IMR-90 (cell line): Measurements from ENCODE around the gene ABCA7. TPM values are rescaled to one million over a fixed set of nuclear protein-coding genes. Genes with fewer than 3 reads are reported as not detected.

ENCODE experiments used
- ATAC-seq: fragments of 200-7000 bp; cut with Tn5 transposase; 2 replicates; pipeline ENCODE4 v1.9.1; 2020; ENCODE audit warnings: low read depth, mild to moderate bottlenecking, moderate library complexity
- BruUV-seq: library from RNA; stranded (reverse); fragments of 400-500 nt; replicated peaks from 2 replicates; lab custom pipeline; 2021; lab: Mats Ljungman, UMichigan
- CTCF ChIA-PET: fragments of 300-600 bp; formaldehyde crosslinking; extraction: SDS; loops from one replicate; lab custom pipeline; 2021; ENCODE audit warnings: antibody characterized with exemption; lab: Yijun Ruan, JAX
- POLR2A ChIA-PET: fragments of 300-600 bp; sonication (Branson Sonifier 250); formaldehyde crosslinking; loops from one replicate; lab custom pipeline; 2022; ENCODE audit warnings: antibody characterized with exemption; ENCODE audit not compliant: unreplicated experiment; lab: Charles Lee
- DNase-seq: peaks from one replicate; pipeline ENCODE4 v3.0.0; 2013
- H2AFZ ChIP-seq: replicated peaks from 2 replicates; pipeline ENCODE3; 2013; ENCODE audit warnings: low read length, mild to moderate bottlenecking; ENCODE audit not compliant: poor library complexity
- H2AK5ac ChIP-seq: 2 replicates; pipeline ENCODE4 v1.6.1; 2013; ENCODE audit warnings: low read depth, low read length, inconsistent platforms
- H2AK9ac ChIP-seq: replicated peaks from 2 replicates; pipeline ENCODE3; 2013; ENCODE audit warnings: mild to moderate bottlenecking, low read depth, low read length, moderate library complexity; ENCODE audit not compliant: poor library complexity
- H2BK120ac ChIP-seq: 2 replicates; pipeline ENCODE4 v1.6.1; 2013; ENCODE audit warnings: low read depth, low read length, inconsistent platforms
- H2BK15ac ChIP-seq: 3 replicates; pipeline ENCODE4 v1.6.1; 2013; ENCODE audit warnings: low read depth, low read length, inconsistent platforms
- H2BK20ac ChIP-seq: 2 replicates; pipeline ENCODE4 v1.6.1; 2013; ENCODE audit warnings: low read depth, mild to moderate bottlenecking, inconsistent platforms, low read length, moderate library complexity
- H2BK5ac ChIP-seq: 2 replicates; pipeline ENCODE4 v1.6.1; 2013; ENCODE audit warnings: mild to moderate bottlenecking, low read depth, low read length, inconsistent platforms; ENCODE audit not compliant: poor library complexity, severe bottlenecking
- H3K14ac ChIP-seq: replicated peaks from 2 replicates; pipeline ENCODE4 v1.6.1; 2013; ENCODE audit warnings: low read depth, low read length, inconsistent platforms
- H3K18ac ChIP-seq: 2 replicates; pipeline ENCODE4 v1.6.1; 2013; ENCODE audit warnings: low read depth, low read length, control low read depth
- H3K23ac ChIP-seq: 2 replicates; pipeline ENCODE4 v1.6.1; 2013; ENCODE audit warnings: low read depth, low read length, inconsistent platforms
- H3K27ac ChIP-seq: 2 replicates; pipeline ENCODE4 v1.5.1; 2013; ENCODE audit warnings: mild to moderate bottlenecking, control low read depth, low read length; ENCODE audit not compliant: insufficient read depth
- H3K27me3 ChIP-seq: 2 replicates; pipeline ENCODE4 v1.6.1; 2013; ENCODE audit warnings: low read length; ENCODE audit not compliant: control insufficient read depth, insufficient read depth
- H3K36me3 ChIP-seq: 2 replicates; pipeline ENCODE4 v1.6.1; 2013; ENCODE audit warnings: low read length, mixed read lengths; ENCODE audit not compliant: control insufficient read depth, insufficient read depth
- H3K4ac ChIP-seq: 2 replicates; pipeline ENCODE4 v1.6.1; 2013; ENCODE audit warnings: low read depth, low read length, inconsistent platforms
- H3K4me1 ChIP-seq: 2 replicates; pipeline ENCODE4 v1.6.1; 2013; ENCODE audit warnings: low read length, mixed read lengths; ENCODE audit not compliant: control insufficient read depth, insufficient read depth
- H3K4me2 ChIP-seq: 2 replicates; pipeline ENCODE4 v1.6.1; 2013; ENCODE audit warnings: low read depth, mild to moderate bottlenecking, control low read depth, low read length, moderate library complexity
- H3K4me3 ChIP-seq: 2 replicates; pipeline ENCODE4 v1.5.1; 2013; ENCODE audit warnings: low read depth, mild to moderate bottlenecking, control low read depth, low read length, moderate library complexity; ENCODE audit not compliant: insufficient read depth
- H3K56ac ChIP-seq: 2 replicates; pipeline ENCODE4 v1.6.1; 2013; ENCODE audit warnings: low read length, inconsistent platforms; ENCODE audit not compliant: insufficient read depth; ENCODE audit errors: extremely low read depth
- H3K79me1 ChIP-seq, 2 experiments: 2 replicates each; pipeline ENCODE4 v1.6.1; 2013; ENCODE audit warnings: low read length in 2 of 2, inconsistent platforms in 1 of 2, low read depth in 1 of 2
- H3K9ac ChIP-seq: 2 replicates; pipeline ENCODE4 v1.6.1; 2013; ENCODE audit warnings: low read depth, low read length, control low read depth
- H3K9me1 ChIP-seq: 2 replicates; pipeline ENCODE4 v1.6.1; 2013; ENCODE audit warnings: low read length, inconsistent platforms; ENCODE audit not compliant: insufficient read depth
- H3K9me3 ChIP-seq: 2 replicates; pipeline ENCODE4 v1.6.1; 2013; ENCODE audit warnings: low read length; ENCODE audit not compliant: control insufficient read depth, insufficient read depth
- H4K20me1 ChIP-seq: 2 replicates; pipeline ENCODE4 v1.6.1; 2013; ENCODE audit warnings: low read length, inconsistent platforms; ENCODE audit not compliant: insufficient read depth
- H4K5ac ChIP-seq: 2 replicates; pipeline ENCODE4 v1.6.1; 2013; ENCODE audit warnings: mild to moderate bottlenecking, low read depth, low read length, control low read depth
- H4K8ac ChIP-seq, 2 experiments: 2 replicates each; pipeline ENCODE4 v1.6.1; 2013; ENCODE audit warnings: low read depth in 2 of 2, low read length in 2 of 2, control low read depth in 1 of 2, inconsistent platforms in 1 of 2
- H4K91ac ChIP-seq: 2 replicates; pipeline ENCODE4 v1.6.1; 2013; ENCODE audit warnings: low read depth, low read length, inconsistent platforms; ENCODE audit not compliant: insufficient read depth
- CEBPB ChIP-seq: IDR thresholded peaks from 2 replicates; pipeline ENCODE4 v1.6.1; 2012; ENCODE audit warnings: low read depth, low read length, improper control_type of control experiment
- CHD1 ChIP-seq: IDR thresholded peaks from 2 replicates; pipeline ENCODE4 v1.6.1; 2012; ENCODE audit warnings: low read depth, low read length, improper control_type of control experiment
- CTCF ChIP-seq: conservative IDR thresholded peaks from 2 replicates; pipeline ENCODE4 v1.5.1; 2012; ENCODE audit warnings: mild to moderate bottlenecking, low read depth, low read length, improper control_type of control experiment
- FOS ChIP-seq: fragments of 150-350 bp; IDR thresholded peaks from 2 replicates; pipeline ENCODE4 v1.6.1; 2016; ENCODE audit warnings: low read depth, low read length
- MAFK ChIP-seq: IDR thresholded peaks from 2 replicates; pipeline ENCODE4 v1.6.1; 2012; ENCODE audit warnings: low read depth, low read length, improper control_type of control experiment
- MAZ ChIP-seq: IDR thresholded peaks from 2 replicates; pipeline ENCODE4 v1.6.1; 2012; ENCODE audit warnings: low read depth, mild to moderate bottlenecking, low read length, improper control_type of control experiment, moderate library complexity, borderline replicate concordance
- MXI1 ChIP-seq: IDR thresholded peaks from 2 replicates; pipeline ENCODE4 v1.6.1; 2012; ENCODE audit warnings: low read depth, mild to moderate bottlenecking, low read length, moderate library complexity, borderline replicate concordance
- NFE2L2 ChIP-seq: fragments of 150-350 bp; IDR thresholded peaks from 2 replicates; pipeline ENCODE4 v1.6.1; 2016; ENCODE audit warnings: low read depth, mild to moderate bottlenecking, low read length
- POLR2A ChIP-seq: IDR thresholded peaks from 2 replicates; pipeline ENCODE4 v1.6.1; 2012; ENCODE audit warnings: mild to moderate bottlenecking, low read depth, low read length
- RAD21 ChIP-seq: IDR thresholded peaks from 2 replicates; pipeline ENCODE4 v1.6.1; 2012; ENCODE audit warnings: low read length, improper control_type of control experiment
- RCOR1 ChIP-seq: IDR thresholded peaks from 2 replicates; pipeline ENCODE4 v1.6.1; 2012; ENCODE audit warnings: mild to moderate bottlenecking, low read length, improper control_type of control experiment; ENCODE audit not compliant: insufficient replicate concordance
- SMC3 ChIP-seq: fragments of 150-350 bp; IDR thresholded peaks from 2 replicates; pipeline ENCODE4 v1.6.1; 2016; ENCODE audit warnings: low read depth, mild to moderate bottlenecking, antibody characterized with exemption, low read length, moderate library complexity
- USF2 ChIP-seq: fragments of 150-350 bp; IDR thresholded peaks from 2 replicates; pipeline ENCODE4 v1.6.1; 2017; ENCODE audit warnings: mild to moderate bottlenecking, antibody characterized with exemption, low read length, low read depth
- WGBS, 2 experiments: methylation state at CpG; one replicate each; pipeline versions ENCODE4 v1.1.5 to v1.1.7; 2013; ENCODE audit warnings: missing lambda C conversion rate in 2 of 2; ENCODE audit not compliant: insufficient read length in 1 of 2; ENCODE audit errors: extremely low coverage in 2 of 2; 5-methylcytosine and 5-hydroxymethylcytosine counted together
- dilution Hi-C: fragments of 300-500 bp; cut with HindIII; formaldehyde crosslinking; loops from one replicate; pipeline ENCODE4 v1.14.3; 2018; ENCODE audit warnings: low sequenced_read_pairs; ENCODE audit not compliant: unreplicated experiment
- in situ Hi-C: fragments of 300-500 bp; cut with MboI; formaldehyde crosslinking; loops from 3 replicates; pipeline ENCODE4 v1.14.3; 2019; ENCODE audit warnings: low sequenced_read_pairs, inconsistent platforms, mixed read lengths
- intact Hi-C: fragments of 100-400 bp; cut with micrococcal nuclease; formaldehyde crosslinking; loops from 2 replicates; pipeline ENCODE4 v1.10.0; 2022
- polyA plus RNA-seq, 3 experiments: library from polyadenylated mRNA; depleted of rRNA; stranded (reverse); fragments of >200 nt; gene quantifications; 2 replicates each; pipeline ENCODE4 v1.2.3, GENCODE V29; 2012; ENCODE audit warnings: low replicate concordance in 1 of 3
- total RNA-seq: library from RNA; depleted of rRNA; stranded (reverse); fragments of >200 nt; gene quantifications from 2 replicates; pipeline ENCODE4 v1.2.3, GENCODE V29; 2012
- TF ChIP-seq, protein P1 (sequence below): fragments of 150-350 bp; IDR thresholded peaks from 2 replicates; pipeline ENCODE4 v1.6.1; 2016; ENCODE audit warnings: low read depth, mild to moderate bottlenecking, low read length, moderate library complexity, borderline replicate concordance

ABCA7 gene
- total and polyA plus RNA-seq, 2 of the 4 experiments (the other 2 are of a cell fraction), result 0.36 to 3.3 TPM

DNA sequence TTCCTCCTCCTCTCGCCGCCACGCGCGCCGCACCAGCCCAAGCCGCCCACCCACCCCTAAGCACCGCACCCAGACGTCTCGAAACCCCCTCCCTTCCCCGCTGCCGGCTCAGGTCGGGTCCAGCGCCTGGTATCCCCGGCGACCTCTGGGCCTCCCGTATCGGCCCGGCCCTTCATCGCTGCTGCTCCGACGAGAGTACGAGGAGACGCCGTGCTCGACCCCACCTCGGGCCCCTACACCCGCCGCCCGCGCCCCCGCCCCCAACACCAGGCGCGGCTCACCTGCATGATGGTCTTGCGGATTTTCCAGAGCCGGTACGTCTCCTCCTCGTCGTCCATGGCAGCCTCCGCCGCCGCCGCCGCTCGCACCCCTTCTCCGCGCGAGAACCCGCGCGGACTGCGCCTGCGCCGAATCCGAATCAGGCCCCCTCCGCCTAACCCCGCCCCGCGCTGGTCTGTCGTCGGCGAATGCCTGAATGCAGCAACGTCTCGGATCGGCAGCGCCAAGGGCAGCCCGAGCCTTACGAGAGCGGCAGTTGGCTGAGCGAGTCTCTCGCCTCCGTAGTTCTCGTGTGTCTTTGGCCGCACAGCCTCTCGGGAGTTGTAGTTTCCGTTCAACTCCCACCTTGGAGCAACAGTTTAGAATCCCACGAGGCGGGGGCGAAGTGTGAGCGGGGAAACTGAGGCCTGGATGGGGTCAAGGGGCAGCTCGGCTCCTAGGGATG, 55.2 kb downstream of the ABCA7 start, which contains the start of gene POLR2E:
Gene POLR2E, minus strand, starts transcription at position 398 of the 724 bp plus-strand sequence. Its CDS starts 60 bp downstream, at position 338.
- POLR2A ChIA-PET, result no interaction called here
- H3K27ac ChIP-seq, result peak within 1 kb of the TSS; percentile 57
- TF ChIP-seq POLR2A, result peak; percentile 68; the same call in 1 of the 2 replicates
- no peak for TF ChIP-seq CEBPB
- no peak for TF ChIP-seq RCOR1
- TF ChIP-seq MAZ, result peak; percentile 87; the same call in 1 of the 2 replicates
- TF ChIP-seq SMC3, result no peak; the same call in 1 of the 2 replicates
- no peak for TF ChIP-seq CHD1
- TF ChIP-seq RAD21, result peak; percentile 19; the same call in 1 of the 2 replicates
- TF ChIP-seq MXI1, result no peak
- TF ChIP-seq CTCF, result no peak
- TF ChIP-seq, protein P1, sequence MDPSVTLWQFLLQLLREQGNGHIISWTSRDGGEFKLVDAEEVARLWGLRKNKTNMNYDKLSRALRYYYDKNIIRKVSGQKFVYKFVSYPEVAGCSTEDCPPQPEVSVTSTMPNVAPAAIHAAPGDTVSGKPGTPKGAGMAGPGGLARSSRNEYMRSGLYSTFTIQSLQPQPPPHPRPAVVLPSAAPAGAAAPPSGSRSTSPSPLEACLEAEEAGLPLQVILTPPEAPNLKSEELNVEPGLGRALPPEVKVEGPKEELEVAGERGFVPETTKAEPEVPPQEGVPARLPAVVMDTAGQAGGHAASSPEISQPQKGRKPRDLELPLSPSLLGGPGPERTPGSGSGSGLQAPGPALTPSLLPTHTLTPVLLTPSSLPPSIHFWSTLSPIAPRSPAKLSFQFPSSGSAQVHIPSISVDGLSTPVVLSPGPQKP, result no peak
- no peak for TF ChIP-seq FOS
- TF ChIP-seq MAFK, result no peak
- TF ChIP-seq NFE2L2, result no peak
- TF ChIP-seq USF2, result no peak

More for the DNA sequence above, 55.2 kb downstream of the ABCA7 start, which contains the start of gene POLR2E:
- no TSS peak for BruUV-seq
- Histone ChIP-seq H3K4ac (peak within 1 kb of the TSS; percentile 75), H3K4me2 (peak within 1 kb of the TSS; percentile 78), H4K5ac (peak within 1 kb of the TSS; percentile 28), H3K23ac (peak within 1 kb of the TSS; percentile 87), H3K4me3 (peak within 1 kb of the TSS; percentile 97), H2AK5ac (peak within 1 kb of the TSS; percentile 95), H2BK15ac (0 out of 3 replicates have a peak within 1 kb of the TSS, but pooled peaks have one; percentile 1), H2AFZ (peak within 1 kb of the TSS; percentile 89), H3K14ac (peak within 1 kb of the TSS; percentile 84), H2AK9ac (peak within 1 kb of the TSS; percentile 96), H3K56ac (peak within 1 kb of the TSS; percentile 66), H4K20me1 (peaks cover 23% of the 10 kb centered on the region), H3K4me1 (peaks cover 12% of the 10 kb centered on the region), H3K9me3 (peaks cover 3% of the 10 kb centered on the region), H3K27me3 (no peaks in the 10 kb centered on the region), H2BK120ac (peak within 1 kb of the TSS; percentile 75; the same call in 1 of the 2 replicates), H2BK20ac (no peak within 1 kb of the TSS), H3K79me1 (peaks cover 3 to 35% of the 10 kb centered on the region in 2 experiments; a peak in 2 of 4 replicates), H4K8ac (peak within 1 kb of the TSS in 1 of 2 experiments; percentile 91; a peak in 3 of 4 replicates), H3K36me3 (peaks cover 19% of the 10 kb centered on the region; the same call in 1 of the 2 replicates), H3K18ac (no peak within 1 kb of the TSS), H3K9ac (peak within 1 kb of the TSS; percentile 95), H2BK5ac (peak within 1 kb of the TSS; percentile 20), H4K91ac (peak within 1 kb of the TSS; percentile 29; the same call in 1 of the 2 replicates), H3K9me1 (peaks cover 13% of the 10 kb centered on the region)
- dilution Hi-C loops, result no loop called here
- ATAC-seq (peak; percentile 99), DNase-seq (peak; percentile 98)
- intact Hi-C loops, result loop anchor here (2.0 kb wide), 1 partner anchor 54 kb away; the partner anchor contains the start of gene ABCA7
- in situ Hi-C loops, result no loop called here
- CTCF ChIA-PET, result no interaction called here
- 0% methylated on average over 56 of the region's 81 CpGs; no CpG with 5 or more reads in 1 of the 2 experiments for WGBS, 2 experiments
